ENCODE results near the gene C12orf50.

DNA sequence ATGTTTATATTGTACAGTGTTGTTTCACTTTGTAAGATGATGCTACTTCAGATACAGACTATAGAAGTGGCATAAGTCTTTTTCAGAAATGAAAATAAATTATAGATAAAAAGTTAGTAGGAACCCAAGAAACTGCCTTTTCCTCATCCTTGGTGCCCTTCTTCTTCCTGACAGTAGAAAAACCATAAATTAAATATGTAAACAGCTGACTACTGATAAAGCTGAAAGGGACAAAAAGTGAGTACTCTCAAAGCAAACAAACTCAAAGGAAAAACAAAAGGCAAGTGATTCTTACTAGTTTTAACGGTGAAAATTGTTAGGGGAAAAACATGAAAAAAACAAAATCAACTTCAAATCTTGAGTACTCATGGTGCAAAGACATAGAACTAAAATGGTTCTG, 8.6 kb upstream of the C12orf50 start:
- TF ChIP-seq EP300 (IDR thresholded peaks at IDR 0.05) = no peak
- no peak for TF ChIP-seq CTCF (IDR thresholded peaks at IDR 0.05)
- TF ChIP-seq POLR2A (IDR thresholded peaks at IDR 0.05) = no peak
- TF ChIP-seq POLR2AphosphoS5 (IDR thresholded peaks at IDR 0.05) = no peak

All from upper lobe of left lung (tissue), 4 donors.